Liver (tissue), 9 donors: ENCODE data around the gene OAS1. TPM values are rescaled to one million over a fixed set of nuclear protein-coding genes. Genes with fewer than 3 reads are reported as not detected.
"Not testable (repeated sequence)": the region's sequence is repeated elsewhere in the genome, so short reads cannot be mapped to it uniquely, and the experiment has no call there.

Experiments
- DNase-seq: peaks from one replicate; pipeline ENCODE4 v3.0.0-alpha.2; 2017; ENCODE audit warnings: low spot score
- H3K27ac ChIP-seq, 2 donors: one replicate each; pipeline ENCODE4 v1.7.0; 2013; ENCODE audit warnings: inconsistent platforms in 2 of 2, low read length in 2 of 2, control low read depth in 1 of 2, low read depth in 1 of 2, mild to moderate bottlenecking in 1 of 2
- H3K27me3 ChIP-seq, 4 donors: one replicate each; pipeline versions ENCODE4 v1.6.1 to v1.7.0; 2013; ENCODE audit warnings: low read length in 3 of 4, inconsistent platforms in 1 of 4, mild to moderate bottlenecking in 1 of 4, moderate library complexity in 1 of 4; ENCODE audit not compliant: control insufficient read depth in 4 of 4, insufficient read depth in 4 of 4
- H3K36me3 ChIP-seq, 4 donors: one replicate each; pipeline versions ENCODE4 v1.6.1 to v1.7.0; 2013; ENCODE audit warnings: low read length in 3 of 4, mild to moderate bottlenecking in 3 of 4, low read depth in 1 of 4, moderate library complexity in 1 of 4; ENCODE audit not compliant: control insufficient read depth in 4 of 4, insufficient read depth in 3 of 4
- H3K4me1 ChIP-seq, 4 donors: one replicate each; pipeline versions ENCODE4 v1.6.1 to v1.7.0; 2013; ENCODE audit warnings: low read length in 3 of 4, mild to moderate bottlenecking in 3 of 4, moderate library complexity in 1 of 4; ENCODE audit not compliant: control insufficient read depth in 4 of 4, insufficient read depth in 4 of 4
- H3K4me3 ChIP-seq, 3 donors: one replicate each; pipeline versions ENCODE4 v1.6.1 to v1.7.0; 2013; ENCODE audit warnings: low read length in 3 of 3, control low read depth in 1 of 3, low read depth in 1 of 3, mild to moderate bottlenecking in 1 of 3
- H3K9ac ChIP-seq, 2 donors: one replicate each; pipeline ENCODE4 v1.7.0; 2013; ENCODE audit warnings: low read length in 2 of 2, mild to moderate bottlenecking in 2 of 2, moderate library complexity in 2 of 2, control low read depth in 1 of 2, low read depth in 1 of 2
- H3K9me3 ChIP-seq, 4 donors: one replicate each; pipeline versions ENCODE4 v1.6.1 to v1.7.0; 2013; ENCODE audit warnings: low read length in 3 of 4; ENCODE audit not compliant: control insufficient read depth in 4 of 4
- FOXA1 ChIP-seq: IDR thresholded peaks from 2 replicates; pipeline ENCODE4 v1.6.1; 2016; ENCODE audit warnings: antibody characterized with exemption
- FOXA2 ChIP-seq: IDR thresholded peaks from 2 replicates; pipeline ENCODE4 v1.6.1; 2016; ENCODE audit warnings: antibody characterized with exemption
- GABPA ChIP-seq, 2 donors: IDR thresholded peaks in 1 of 2; conservative IDR thresholded peaks in 1 of 2; 2 replicates each; pipeline ENCODE4 v1.6.1; 2016; ENCODE audit warnings: antibody characterized with exemption in 2 of 2, mild to moderate bottlenecking in 1 of 2, moderate library complexity in 1 of 2
- JUND ChIP-seq, 2 donors: IDR thresholded peaks; 2 replicates each; pipeline ENCODE4 v1.6.1; 2016; ENCODE audit warnings: antibody characterized with exemption in 2 of 2
- MAX ChIP-seq: IDR thresholded peaks from 2 replicates; pipeline ENCODE4 v1.6.1; 2016; ENCODE audit warnings: antibody characterized with exemption
- RAD21 ChIP-seq, 2 donors: IDR thresholded peaks; 2 replicates each; pipeline ENCODE4 v1.6.1; 2016; ENCODE audit warnings: antibody characterized with exemption in 2 of 2, mild to moderate bottlenecking in 2 of 2
- REST ChIP-seq: IDR thresholded peaks from 2 replicates; pipeline ENCODE4 v1.6.1; 2016; ENCODE audit warnings: antibody characterized with exemption, mild to moderate bottlenecking
- RXRA ChIP-seq, 2 donors: IDR thresholded peaks; 2 replicates each; pipeline ENCODE4 v1.6.1; 2017 to 2018; ENCODE audit warnings: antibody characterized with exemption in 2 of 2, mild to moderate bottlenecking in 1 of 2
- SP1 ChIP-seq: IDR thresholded peaks from 2 replicates; pipeline ENCODE4 v1.6.1; 2018; ENCODE audit warnings: antibody characterized with exemption, mild to moderate bottlenecking
- YY1 ChIP-seq: IDR thresholded peaks from 2 replicates; pipeline ENCODE4 v1.6.1; 2016; ENCODE audit warnings: antibody characterized with exemption, mild to moderate bottlenecking
- WGBS: extraction: QIAGEN DNeasy Blood & Tissue Kit; methylation state at CpG from one replicate; pipeline ENCODE4 v1.1.7; 2013; 5-methylcytosine and 5-hydroxymethylcytosine counted together
- polyA plus RNA-seq, 2 donors: library from polyadenylated mRNA; stranded (reverse) in 1 of 2; unstranded in 1 of 2; fragments of 200-250 nt in 1 of 2; fragments of >200 nt in 1 of 2; fragmentation: Nextera tagmentation in 1 of 2; extraction: Ambion mirVana in 1 of 2; gene quantifications; one replicate each; pipeline versions ENCODE4 v1.2.1 to v1.2.3, GENCODE V29; 2013 to 2015
- total RNA-seq, 2 donors: library from RNA; depleted of rRNA; stranded (reverse); fragments of >200 nt; gene quantifications; one replicate each; pipeline ENCODE4 v1.2.3, GENCODE V29; 2014
- TF ChIP-seq, protein P1 (sequence below): IDR thresholded peaks from 2 replicates; pipeline ENCODE4 v1.6.1; 2016; ENCODE audit warnings: antibody characterized with exemption
- donor health status: healthy.
- donor health status: healthy.
- donor health status: healthy.
- donor health status: healthy.
- donor health status: healthy.

Gene OAS1
- total and polyA plus RNA-seq, 4 donors = 20.5 to 26.0 (median 23.4) TPM

DNA sequence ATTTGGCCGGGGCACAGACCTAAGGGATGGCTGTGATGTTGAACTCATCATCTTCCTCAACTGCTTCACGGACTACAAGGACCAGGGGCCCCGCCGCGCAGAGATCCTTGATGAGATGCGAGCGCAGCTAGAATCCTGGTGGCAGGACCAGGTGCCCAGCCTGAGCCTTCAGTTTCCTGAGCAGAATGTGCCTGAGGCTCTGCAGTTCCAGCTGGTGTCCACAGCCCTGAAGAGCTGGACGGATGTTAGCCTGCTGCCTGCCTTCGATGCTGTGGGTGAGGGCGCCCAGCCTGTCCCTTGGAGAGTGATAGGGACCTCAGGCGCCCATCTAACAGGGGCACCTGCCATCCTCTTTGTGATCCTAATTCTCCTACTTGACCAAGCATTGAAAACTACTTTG is 43.9 kb downstream of the OAS1 start:
- Histone ChIP-seq H3K27ac (no peak overlapping the region), H3K27me3 (no peaks in the 10 kb centered on the region), H3K4me1 (no peaks in the 10 kb centered on the region), H3K9ac (no peak overlapping the region), H3K9me3 (no peaks in the 10 kb centered on the region), H3K36me3 (peaks cover 0 to 35% (median 8%) of the 10 kb centered on the region in 4 donors), H3K4me3 (no peak overlapping the region)
- WGBS = 95% methylated on average over 11 of the region's 11 CpGs
- no peak for DNase-seq
- TF ChIP-seq YY1 (no peak), MAX (no peak), JUND (IDR thresholded peaks at IDR 0.05) (no peak)

- H3K27me3 ChIP-seq, H3K36me3 ChIP-seq, H3K9ac ChIP-seq, H3K27ac ChIP-seq, H3K9me3 ChIP-seq, DNase-seq, H3K4me3 ChIP-seq, H3K4me1 ChIP-seq: not testable (repeated sequence)
- 97% methylated on average over 4 of the region's 4 CpGs for WGBS
These were observed 50.4 kb downstream of the OAS1 start for GRCh38 chr12:112957125-112957524.

DNA sequence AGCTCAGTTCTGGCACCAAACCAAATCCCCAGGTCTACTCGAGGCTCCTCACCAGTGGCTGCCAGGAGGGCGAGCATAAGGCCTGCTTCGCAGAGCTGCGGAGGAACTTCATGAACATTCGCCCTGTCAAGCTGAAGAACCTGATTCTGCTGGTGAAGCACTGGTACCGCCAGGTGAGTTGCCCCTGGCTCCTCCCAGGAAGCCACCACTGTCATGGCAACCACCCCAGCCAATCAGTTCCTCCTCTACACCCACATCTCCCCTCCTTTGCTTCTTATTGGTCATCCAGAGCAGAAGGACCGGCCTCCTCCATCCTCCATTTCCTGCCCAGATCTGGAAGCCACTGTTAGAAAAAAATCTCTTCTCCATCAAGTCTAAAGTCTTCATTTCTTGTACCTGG is 54.3 kb downstream of the OAS1 start:
- peaks cover 9 to 30% (median 16%) of the 10 kb centered on the region in 4 donors for H3K36me3 ChIP-seq
- no peak for DNase-seq
- 91% methylated on average over 7 of the region's 7 CpGs for WGBS

More for the DNA sequence above, 54.3 kb downstream of the OAS1 start:
- no peaks in the 10 kb centered on the region for H3K27me3 ChIP-seq
- no peaks in the 10 kb centered on the region for H3K4me1 ChIP-seq
- no peak overlapping the region for H3K27ac ChIP-seq
- no peak overlapping the region for H3K4me3 ChIP-seq
- H3K9me3 ChIP-seq = no peaks in the 10 kb centered on the region
- TF ChIP-seq GABPA (IDR thresholded peaks at IDR 0.05 in 1 of 2, conservative IDR thresholded peaks at IDR 0.05 in 1 of 2) = no peak
- TF ChIP-seq YY1 = no peak
- no peak for TF ChIP-seq REST
- TF ChIP-seq, protein P1, sequence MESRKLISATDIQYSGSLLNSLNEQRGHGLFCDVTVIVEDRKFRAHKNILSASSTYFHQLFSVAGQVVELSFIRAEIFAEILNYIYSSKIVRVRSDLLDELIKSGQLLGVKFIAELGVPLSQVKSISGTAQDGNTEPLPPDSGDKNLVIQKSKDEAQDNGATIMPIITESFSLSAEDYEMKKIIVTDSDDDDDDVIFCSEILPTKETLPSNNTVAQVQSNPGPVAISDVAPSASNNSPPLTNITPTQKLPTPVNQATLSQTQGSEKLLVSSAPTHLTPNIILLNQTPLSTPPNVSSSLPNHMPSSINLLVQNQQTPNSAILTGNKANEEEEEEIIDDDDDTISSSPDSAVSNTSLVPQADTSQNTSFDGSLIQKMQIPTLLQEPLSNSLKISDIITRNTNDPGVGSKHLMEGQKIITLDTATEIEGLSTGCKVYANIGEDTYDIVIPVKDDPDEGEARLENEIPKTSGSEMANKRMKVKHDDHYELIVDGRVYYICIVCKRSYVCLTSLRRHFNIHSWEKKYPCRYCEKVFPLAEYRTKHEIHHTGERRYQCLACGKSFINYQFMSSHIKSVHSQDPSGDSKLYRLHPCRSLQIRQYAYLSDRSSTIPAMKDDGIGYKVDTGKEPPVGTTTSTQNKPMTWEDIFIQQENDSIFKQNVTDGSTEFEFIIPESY = no peak
- TF ChIP-seq SP1 = no peak
- TF ChIP-seq FOXA1 = no peak
- no peak for TF ChIP-seq FOXA2
- no peak for TF ChIP-seq RXRA (IDR thresholded peaks at IDR 0.05)
- no peak for TF ChIP-seq RAD21 (IDR thresholded peaks at IDR 0.05)
- no peak overlapping the region for H3K9ac ChIP-seq
